ENCODE data around the gene VPS37B.

DNA sequence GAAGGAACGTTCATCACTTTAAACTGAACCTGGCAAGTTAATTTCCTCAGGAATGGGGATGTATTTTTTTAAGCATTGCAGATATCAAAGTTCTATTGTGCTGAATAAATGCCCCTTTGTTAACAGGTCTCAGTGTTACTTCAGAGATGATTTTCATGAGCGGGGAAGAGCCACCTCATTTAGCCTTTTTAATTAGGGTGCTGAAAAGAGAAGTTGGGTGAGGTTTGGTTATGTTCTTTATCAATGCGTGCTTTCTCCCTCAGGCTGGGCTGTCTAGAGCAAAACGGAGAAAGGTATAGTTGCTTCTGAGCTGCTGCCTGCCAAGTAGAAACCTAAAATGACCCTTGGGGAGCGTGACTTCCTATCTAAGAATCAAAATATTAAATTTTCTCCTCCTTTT is 68.7 kb downstream of the VPS37B start:
- TF ChIP-seq EZH2phosphoT487 (IDR thresholded peaks at IDR 0.05; ENCODE audit: low read depth), result no peak
- TF ChIP-seq CTCF (IDR thresholded peaks at IDR 0.05; ENCODE audit: low read depth, low read length), result no peak
